IMR-90 (cell line): ENCODE measurements around the gene ARHGAP8.

Source experiments
- RFX5 ChIP-seq: IDR thresholded peaks from 2 replicates; pipeline ENCODE4 v1.8.0; 2012; ENCODE audit warnings: low read depth, mild to moderate bottlenecking, low read length, moderate library complexity
- TF ChIP-seq, protein P1 (sequence below): conservative IDR thresholded peaks from 2 replicates; pipeline ENCODE4 v1.5.1; 2012; ENCODE audit warnings: mild to moderate bottlenecking, low read depth, low read length, improper control_type of control experiment
- TF ChIP-seq, protein P2 (sequence below): fragments of 150-350 bp; IDR thresholded peaks from 2 replicates; pipeline ENCODE4 v1.6.1; 2016; ENCODE audit warnings: low read depth, mild to moderate bottlenecking, low read length, moderate library complexity, borderline replicate concordance

DNA sequence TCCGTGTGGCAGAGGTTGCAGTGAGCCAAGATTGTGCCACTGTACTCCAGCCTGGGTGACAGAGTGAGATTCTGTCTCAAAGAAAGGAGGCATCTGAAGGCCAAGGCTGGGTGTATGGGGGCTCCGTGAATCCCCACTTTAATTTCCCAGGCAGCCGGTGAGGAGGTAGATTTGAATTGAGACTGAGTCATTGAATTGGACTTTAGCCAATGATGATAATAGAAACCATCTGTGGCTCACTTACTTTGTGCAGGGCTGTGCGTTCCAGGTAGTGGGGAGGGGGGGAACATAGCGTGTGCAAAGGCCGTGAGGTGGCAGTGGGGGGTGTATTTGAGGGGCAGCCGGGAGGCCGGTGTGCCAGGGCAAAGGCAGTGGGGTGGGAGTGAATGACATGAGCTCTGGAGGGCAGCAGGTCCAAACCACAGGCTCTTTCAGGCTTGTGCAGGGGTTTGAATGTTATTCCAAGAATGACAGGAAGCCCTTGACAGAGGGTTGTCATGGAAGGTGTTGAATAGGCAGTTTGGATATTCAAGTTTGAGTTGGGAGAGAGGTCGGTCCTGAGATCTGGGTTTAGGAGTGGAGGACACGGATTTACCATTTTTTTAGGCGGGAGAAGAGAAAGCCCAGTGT is 6.1 kb downstream of the ARHGAP8 start:
- TF ChIP-seq, protein P1, sequence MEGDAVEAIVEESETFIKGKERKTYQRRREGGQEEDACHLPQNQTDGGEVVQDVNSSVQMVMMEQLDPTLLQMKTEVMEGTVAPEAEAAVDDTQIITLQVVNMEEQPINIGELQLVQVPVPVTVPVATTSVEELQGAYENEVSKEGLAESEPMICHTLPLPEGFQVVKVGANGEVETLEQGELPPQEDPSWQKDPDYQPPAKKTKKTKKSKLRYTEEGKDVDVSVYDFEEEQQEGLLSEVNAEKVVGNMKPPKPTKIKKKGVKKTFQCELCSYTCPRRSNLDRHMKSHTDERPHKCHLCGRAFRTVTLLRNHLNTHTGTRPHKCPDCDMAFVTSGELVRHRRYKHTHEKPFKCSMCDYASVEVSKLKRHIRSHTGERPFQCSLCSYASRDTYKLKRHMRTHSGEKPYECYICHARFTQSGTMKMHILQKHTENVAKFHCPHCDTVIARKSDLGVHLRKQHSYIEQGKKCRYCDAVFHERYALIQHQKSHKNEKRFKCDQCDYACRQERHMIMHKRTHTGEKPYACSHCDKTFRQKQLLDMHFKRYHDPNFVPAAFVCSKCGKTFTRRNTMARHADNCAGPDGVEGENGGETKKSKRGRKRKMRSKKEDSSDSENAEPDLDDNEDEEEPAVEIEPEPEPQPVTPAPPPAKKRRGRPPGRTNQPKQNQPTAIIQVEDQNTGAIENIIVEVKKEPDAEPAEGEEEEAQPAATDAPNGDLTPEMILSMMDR: no peak
- TF ChIP-seq, protein P2, sequence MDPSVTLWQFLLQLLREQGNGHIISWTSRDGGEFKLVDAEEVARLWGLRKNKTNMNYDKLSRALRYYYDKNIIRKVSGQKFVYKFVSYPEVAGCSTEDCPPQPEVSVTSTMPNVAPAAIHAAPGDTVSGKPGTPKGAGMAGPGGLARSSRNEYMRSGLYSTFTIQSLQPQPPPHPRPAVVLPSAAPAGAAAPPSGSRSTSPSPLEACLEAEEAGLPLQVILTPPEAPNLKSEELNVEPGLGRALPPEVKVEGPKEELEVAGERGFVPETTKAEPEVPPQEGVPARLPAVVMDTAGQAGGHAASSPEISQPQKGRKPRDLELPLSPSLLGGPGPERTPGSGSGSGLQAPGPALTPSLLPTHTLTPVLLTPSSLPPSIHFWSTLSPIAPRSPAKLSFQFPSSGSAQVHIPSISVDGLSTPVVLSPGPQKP: no peak
- no peak for TF ChIP-seq RFX5
